GM21825 (cell line): ENCODE results near the gene MUC6.

Experiments used
- ATAC-seq: cut with Tn5 transposase; IDR thresholded peaks from one replicate; pipeline ENCODE4 v1.9.1; 2021; ENCODE audit warnings: mild to moderate bottlenecking, moderate library complexity; ENCODE audit not compliant: unreplicated experiment

MUC6 gene, protein sequence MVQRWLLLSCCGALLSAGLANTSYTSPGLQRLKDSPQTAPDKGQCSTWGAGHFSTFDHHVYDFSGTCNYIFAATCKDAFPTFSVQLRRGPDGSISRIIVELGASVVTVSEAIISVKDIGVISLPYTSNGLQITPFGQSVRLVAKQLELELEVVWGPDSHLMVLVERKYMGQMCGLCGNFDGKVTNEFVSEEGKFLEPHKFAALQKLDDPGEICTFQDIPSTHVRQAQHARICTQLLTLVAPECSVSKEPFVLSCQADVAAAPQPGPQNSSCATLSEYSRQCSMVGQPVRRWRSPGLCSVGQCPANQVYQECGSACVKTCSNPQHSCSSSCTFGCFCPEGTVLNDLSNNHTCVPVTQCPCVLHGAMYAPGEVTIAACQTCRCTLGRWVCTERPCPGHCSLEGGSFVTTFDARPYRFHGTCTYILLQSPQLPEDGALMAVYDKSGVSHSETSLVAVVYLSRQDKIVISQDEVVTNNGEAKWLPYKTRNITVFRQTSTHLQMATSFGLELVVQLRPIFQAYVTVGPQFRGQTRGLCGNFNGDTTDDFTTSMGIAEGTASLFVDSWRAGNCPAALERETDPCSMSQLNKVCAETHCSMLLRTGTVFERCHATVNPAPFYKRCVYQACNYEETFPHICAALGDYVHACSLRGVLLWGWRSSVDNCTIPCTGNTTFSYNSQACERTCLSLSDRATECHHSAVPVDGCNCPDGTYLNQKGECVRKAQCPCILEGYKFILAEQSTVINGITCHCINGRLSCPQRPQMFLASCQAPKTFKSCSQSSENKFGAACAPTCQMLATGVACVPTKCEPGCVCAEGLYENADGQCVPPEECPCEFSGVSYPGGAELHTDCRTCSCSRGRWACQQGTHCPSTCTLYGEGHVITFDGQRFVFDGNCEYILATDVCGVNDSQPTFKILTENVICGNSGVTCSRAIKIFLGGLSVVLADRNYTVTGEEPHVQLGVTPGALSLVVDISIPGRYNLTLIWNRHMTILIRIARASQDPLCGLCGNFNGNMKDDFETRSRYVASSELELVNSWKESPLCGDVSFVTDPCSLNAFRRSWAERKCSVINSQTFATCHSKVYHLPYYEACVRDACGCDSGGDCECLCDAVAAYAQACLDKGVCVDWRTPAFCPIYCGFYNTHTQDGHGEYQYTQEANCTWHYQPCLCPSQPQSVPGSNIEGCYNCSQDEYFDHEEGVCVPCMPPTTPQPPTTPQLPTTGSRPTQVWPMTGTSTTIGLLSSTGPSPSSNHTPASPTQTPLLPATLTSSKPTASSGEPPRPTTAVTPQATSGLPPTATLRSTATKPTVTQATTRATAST (N-terminal part only)

DNA sequence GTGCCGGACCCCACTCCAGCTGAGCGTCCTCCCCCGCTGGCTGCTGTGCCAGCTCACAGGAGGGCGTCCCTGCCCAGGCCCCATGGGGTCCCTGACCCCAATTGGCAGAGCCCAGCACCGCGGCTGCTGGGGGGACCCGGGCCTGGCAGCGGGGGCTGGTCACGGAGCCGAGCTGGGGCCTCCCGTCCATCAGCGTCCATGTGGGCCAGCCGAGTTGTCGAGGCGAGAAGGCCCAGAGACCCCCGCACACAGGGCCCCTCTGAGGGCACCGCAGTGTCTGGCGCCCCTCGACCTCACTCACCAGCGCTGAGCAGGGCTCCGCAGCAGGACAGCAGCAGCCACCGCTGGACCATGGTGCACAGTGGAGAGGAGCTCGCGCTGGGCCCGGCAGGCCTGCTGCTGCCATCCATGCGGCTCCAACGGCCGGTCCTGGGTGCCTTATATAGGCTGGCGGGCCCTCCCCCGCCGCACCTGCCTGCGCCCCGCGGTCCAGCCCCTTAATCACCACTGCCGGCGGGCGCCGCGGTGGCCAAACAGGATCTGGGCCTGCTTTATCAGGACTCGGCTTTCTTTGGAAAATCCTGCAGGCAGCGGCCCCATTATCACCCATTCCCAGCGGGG is at the start of gene MUC6:
MUC6 (minus strand) TSS at position 416 of the 621 bp plus-strand sequence; CDS start at position 353, 63 bp downstream.
- no peak for ATAC-seq

DNA sequence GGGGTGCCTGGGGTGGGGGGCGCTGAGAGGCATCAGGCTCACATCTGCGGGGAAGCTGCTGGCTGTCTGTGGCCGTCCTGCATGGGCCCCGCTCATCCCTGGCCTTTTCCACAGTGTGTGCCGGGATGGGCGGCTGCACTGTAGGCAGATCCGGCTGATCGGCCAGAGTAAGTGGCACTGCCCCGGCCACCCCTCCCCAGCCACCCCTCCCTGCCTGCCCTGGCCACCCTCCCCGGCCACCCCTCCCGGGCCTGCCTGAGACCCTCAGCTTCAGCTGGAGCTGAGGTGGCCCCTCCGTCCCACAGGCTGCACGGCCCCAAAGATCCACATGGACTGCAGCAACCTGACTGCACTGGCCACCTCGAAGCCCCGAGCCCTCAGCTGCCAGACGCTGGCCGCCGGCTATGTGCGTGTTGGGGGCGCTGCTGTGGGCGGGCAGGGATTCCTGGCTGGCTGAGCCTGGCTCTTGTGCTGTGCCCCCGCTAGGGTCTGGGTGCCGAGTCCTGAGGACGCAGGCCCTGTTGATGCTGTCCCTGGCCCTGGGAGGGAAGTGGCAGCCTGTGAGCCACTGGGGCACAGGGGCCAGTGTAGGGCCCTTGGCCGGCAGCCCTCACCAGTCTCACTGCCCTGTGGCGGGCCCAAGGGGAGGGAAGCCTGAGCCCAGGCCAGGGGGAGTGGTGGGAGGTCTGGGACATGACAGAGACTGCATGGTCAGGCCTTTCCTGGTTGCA is 49.1 kb upstream of the MUC6 start:
- no peak for ATAC-seq

DNA sequence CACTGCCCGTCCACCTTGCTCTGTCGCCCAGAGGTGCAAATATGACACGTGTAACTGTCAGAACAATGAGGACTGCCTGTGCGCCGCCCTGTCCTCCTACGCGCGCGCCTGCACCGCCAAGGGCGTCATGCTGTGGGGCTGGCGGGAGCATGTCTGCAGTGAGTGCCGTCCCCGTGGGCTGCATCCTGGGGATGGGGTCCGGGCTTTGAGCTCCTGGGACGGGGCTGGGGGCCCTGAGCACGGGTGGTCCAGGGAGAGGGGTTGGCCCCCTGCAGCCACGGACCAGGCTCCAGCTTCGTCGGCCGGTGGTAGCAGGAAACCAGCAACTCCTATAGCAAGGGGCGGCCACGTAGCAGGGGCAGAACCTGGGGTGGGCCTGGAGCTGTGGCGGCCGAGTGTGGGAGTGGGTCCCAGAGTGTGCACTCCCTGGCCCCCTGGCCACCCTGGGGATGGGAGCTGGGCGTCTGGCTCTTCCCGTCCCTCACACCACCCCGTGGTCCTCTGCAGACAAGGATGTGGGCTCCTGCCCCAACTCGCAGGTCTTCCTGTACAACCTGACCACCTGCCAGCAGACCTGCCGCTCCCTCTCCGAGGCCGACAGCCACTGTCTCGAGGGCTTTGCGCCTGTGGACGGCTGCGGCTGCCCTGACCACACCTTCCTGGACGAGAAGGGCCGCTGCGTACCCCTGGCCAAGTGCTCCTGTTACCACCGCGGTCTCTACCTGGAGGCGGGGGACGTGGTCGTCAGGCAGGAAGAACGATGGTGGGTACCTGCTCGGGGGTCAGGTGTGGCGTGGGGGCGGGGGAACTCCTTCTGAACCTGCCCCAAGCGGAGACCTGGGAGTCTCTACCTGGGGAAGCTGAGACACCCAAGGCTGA is 48.3 kb upstream of the MUC6 start:
- ATAC-seq: no peak

DNA sequence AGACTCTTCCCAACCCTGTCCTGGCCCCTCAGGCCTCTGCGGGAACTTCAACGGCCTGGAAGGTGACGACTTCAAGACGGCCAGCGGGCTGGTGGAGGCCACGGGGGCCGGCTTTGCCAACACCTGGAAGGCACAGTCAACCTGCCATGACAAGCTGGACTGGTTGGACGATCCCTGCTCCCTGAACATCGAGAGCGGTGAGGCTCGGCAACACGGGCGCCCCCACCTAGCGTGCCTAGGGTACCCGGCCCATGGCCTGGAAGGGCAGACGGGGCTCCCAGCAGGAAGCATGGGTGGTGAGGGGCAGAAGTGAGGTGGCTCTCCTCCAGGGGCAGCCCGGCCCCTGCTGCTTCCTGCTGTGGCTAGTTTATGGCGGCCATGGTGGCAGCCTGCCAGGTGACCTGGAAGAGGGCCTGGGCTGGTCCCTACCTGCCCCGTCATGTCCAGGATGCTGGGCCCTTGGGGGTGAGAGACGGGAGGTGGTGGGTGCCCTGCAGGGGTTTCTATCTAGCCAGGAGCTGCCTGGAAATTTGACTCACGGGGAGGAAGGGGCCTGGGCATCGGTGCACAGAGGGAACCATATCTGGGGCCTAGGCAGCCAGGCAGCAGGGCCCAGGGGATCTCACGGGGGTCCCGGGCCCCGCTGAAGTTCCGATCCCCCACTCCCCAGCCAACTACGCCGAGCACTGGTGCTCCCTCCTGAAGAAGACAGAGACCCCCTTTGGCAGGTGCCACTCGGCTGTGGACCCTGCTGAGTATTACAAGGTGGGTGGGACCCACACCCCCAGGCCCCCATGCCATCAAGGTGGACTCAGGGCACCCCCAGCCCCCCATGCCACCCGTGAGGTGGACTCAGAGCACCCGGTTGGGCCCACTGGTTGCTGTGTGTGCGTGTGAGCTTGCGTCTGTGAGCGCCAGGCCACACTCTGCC is 47.4 kb upstream of the MUC6 start:
- no peak for ATAC-seq

DNA sequence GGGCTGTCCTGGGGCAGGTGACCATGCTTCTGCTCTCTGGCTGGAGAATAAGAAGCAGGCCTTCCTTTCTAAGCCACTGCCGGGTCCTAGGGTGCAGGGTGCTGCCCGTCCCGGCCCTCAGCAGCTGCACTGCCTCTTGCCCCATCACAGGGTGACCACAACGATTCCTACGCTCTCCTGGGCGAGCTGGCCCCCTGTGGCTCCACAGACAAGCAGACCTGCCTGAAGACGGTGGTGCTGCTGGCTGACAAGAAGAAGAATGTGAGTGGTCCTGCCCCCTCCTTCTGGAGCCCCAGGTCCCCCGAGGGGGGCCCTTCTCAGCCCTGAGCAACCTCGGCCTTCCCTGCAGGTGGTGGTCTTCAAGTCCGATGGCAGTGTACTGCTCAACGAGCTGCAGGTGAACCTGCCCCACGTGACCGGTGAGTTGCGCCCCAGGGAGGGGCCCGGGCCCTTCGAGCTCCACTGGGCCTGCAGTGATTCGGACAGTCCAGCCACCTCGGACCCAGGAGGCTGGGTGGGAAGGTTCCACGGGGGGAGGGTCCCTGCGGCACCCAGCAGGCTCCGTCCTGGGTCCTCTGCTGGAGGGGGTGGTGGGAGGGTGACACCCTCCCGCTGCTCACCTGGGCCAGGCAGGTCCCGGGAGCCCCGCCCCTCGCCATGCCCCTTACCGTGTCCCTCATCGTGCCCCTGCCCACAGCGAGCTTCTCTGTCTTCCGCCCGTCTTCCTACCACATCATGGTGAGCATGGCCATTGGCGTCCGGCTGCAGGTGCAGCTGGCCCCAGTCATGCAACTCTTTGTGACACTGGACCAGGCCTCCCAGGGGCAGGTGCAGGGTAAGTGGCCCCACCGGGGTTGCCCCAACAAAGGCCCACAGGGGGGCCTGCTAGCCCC is 46.5 kb upstream of the MUC6 start:
- no peak for ATAC-seq

DNA sequence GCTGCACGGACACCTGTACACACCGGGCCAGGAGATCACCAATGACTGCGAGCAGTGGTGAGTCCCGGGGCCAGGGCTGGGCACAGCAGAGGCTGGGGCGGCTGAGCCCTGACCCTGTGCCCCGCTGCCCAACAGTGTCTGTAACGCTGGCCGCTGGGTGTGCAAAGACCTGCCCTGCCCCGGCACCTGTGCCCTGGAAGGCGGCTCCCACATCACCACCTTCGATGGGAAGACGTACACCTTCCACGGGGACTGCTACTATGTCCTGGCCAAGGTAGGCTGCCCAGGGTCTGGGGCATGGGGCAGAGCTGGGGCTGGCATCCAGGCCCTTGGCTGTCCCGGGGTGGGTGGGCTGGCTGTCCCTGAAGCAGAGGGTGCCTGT is 45.8 kb upstream of the MUC6 start:
- no peak for ATAC-seq

DNA sequence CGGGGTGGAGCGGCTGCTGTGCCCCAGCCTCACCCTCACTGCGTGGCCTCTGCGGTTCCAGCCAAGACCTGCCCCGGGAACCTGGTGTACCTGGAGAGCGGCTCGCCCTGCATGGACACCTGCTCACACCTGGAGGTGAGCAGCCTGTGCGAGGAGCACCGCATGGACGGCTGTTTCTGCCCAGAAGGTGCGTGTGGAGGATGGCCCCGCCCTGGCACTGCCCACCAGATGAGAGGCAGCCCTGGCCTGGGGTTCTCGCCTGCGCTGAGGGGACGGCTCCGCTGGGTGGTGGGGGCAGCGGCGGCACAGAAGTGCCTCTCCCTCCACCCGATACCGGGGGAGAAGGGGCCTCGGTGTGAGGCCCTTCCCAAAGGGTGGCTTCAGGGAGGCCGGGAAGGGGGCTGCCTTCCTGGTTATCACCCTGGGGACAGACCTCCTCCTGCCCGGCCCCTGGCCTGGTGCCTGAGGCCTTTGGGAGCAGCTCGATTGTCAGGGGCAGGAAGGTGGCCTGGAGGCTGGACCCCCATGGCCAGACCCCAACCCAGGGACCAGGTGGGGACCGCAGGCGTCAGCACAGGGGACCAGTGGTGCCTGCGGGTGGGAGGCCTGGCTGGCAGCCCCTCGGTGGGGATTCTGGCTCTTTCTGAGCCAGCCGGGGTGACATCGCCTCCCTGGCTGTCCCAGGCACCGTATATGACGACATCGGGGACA is 45.2 kb upstream of the MUC6 start:
- no peak for ATAC-seq

DNA sequence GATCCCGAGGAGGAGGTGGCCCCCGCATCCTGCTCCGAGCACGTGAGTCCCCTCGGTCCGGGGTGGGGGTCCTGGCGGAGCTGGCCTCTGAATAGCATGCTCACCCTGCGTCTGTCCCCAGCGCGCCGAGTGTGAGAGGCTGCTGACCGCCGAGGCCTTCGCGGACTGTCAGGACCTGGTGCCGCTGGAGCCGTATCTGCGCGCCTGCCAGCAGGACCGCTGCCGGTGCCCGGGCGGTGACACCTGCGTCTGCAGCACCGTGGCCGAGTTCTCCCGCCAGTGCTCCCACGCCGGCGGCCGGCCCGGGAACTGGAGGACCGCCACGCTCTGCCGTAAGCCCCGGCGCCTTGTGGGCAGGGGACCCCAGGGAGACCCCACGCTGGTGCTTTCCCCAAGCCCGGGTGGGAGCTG is 41.7 kb upstream of the MUC6 start:
- no peak for ATAC-seq

DNA sequence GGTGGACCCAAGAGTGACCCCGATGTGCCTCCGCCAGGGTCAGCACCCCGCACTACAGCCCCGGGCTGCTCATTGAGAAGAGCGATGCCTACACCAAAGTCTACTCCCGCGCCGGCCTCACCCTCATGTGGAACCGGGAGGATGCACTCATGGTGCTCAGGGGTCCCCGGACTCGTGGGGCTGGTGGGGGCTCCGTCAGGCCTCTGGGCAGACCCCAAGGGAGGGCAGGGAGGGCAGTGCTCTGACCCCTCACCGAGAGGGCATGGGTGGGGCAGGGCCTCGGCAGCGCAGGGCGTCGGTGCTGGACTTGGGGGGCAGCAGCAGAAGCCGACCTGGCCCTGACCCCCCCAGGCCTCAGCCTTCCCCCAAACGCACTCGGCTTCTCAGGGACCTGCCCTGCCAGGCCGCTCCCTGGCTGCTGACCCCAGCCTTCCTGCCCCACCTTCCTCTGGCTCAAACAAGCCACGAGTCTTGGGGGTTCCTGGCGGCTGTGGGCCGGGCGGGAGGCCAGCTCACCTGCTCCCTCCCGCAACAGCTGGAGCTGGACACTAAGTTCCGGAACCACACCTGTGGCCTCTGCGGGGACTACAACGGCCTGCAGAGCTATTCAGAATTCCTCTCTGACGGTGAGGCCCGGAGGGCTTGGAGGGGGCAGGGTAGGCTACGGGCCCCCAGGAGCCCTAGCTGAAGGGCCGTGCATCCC is 41.0 kb upstream of the MUC6 start:
- ATAC-seq: no peak

DNA sequence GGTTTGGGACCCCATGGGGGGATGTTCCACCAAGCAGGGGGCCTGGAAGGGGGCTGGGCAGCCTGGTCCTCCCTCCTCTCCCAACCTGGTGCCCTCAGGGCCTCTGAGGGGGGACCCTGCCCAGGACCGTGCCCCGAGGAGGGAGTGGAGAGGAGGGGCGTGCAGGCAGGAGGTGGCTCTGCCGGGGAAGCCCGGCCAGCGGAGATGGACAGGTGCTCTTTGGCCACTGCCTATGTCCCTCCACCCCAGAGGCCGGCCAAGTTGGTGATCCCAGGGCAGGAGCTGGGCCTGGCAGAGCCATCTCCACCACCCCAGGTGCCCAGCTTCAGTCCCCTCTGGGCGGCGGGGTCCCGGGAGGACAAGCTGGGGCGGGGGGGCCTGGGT is 40.5 kb upstream of the MUC6 start:
- no peak for ATAC-seq

DNA sequence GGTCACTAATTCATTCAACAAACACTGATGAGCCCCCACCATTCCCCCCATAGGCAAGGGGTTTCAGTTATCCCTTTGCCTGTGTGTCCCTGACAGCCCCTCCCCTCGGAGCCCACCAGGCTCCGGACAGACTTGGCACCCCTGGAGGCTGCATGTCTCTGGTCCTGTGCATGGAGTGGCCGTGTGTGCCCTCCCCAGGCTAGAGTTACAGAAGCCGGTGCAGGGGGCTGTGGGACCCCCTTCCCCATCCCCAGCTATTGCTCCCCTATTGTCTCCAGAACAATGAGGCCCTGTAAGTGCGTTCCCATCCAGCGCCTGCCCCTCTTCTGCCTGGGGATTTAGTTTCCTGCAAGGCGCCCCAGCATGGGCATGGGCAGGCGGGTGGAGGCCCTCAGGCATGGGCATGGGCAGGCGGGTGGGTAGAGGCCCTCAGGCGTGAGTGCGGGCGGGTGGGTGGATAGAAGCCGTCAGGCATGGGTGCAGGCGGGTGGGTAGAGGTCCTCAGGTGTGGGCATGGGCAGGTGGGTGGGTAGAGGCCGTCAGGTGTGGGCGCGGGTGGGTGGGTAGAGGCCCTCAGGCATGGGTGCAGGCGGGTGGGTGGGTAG is 39.6 kb upstream of the MUC6 start:
- ATAC-seq: no peak

DNA sequence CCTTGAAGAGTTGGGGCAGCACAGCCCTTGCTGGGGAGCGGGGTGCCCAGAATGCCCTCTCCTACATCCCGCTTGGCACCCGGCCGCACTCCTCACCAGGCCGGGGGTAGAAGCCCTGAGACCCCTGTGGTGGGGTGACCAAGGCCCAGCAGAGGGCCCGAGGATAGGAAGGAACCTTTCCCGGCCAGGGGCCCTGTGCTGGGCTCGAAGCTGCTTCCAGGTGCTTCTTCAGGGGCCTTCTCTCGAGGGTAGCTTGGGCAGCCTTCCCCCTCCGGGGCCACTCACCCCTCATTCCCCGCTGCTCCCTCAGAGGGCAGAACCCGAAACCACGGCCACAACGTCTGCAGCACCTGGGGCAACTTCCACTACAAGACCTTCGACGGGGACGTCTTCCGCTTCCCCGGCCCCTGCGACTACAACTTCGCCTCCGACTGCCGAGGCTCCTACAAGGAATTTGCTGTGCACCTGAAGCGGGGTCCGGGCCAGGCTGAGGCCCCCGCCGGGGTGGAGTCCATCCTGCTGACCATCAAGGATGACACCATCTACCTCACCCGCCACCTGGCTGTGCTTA is 38.9 kb upstream of the MUC6 start:
- ATAC-seq: no peak

DNA sequence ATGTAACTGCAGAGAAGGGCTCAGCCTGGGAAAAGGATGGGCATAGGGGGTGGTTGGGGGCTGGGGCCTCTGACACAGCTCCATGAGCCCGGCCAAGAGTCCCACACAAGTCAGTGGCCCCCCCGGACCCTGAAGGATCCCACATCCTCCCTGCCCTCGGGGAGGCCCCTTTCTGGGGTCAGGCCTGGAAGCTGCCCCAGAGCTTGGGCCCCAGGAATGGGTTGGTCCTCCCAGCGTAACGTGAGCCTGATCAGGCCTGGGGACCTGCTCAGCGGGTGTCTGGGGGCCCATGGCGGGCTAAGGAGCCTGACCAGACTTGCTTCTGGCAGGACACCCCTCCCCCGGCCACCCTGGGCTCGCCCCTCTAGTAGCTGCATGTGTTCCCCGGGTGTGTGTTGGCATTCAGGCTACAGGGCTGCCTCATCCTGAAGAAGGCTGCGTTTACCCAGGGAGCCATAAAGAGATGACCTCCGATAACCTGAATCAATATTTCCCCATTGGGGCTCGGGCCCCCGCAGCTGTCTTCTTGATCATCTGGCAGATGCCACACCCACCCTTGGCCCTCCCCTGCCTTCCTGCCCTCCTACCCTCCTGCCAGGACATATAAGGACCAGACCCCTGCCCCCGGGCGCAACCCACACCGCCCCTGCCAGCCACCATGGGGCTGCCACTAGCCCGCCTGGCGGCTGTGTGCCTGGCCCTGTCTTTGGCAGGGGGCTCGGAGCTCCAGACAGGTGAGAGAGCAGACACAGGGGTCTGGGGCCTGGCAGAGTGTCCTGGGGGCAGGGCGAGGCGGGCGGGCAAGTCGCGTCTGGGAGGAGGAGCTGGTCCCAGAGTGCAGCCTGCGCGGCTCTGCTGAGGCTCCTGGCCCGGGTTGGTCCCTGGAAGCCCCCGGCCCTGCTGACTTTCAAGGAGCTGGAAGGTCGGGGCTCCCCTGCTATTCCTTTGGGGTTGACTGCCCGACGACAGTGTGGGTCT is 38.0 kb upstream of the MUC6 start, which contains the start of gene MUC2:
MUC2 (plus strand) TSS at position 631 of the 978 bp plus-strand sequence.
- no peak for ATAC-seq

DNA sequence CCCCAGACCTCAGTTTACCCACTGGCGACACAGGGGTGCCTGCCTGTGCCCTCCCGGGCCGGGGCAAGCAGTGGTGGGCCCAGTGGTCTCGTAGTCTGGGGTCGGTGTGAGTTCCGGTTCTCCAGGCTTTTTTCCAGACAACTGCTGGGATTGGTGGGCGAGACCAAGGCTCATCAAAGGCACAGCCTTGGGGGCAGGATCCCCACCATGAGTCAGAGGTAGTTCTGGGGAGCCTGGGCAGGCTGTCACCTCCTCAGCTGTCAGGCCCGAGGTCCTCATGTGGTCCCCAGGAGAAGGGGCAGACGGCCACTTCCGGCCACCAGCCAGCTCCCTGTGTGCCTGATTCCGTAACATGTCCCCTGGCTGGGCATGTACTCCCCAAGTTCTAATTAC is 37.3 kb upstream of the MUC6 start:
- ATAC-seq: no peak
